ENCODE measurements around the gene RGS10. TPM values are rescaled to one million over a fixed set of nuclear protein-coding genes. Genes with fewer than 3 reads are reported as not detected.

Gene RGS10
- total and polyA plus RNA-seq, 2 of the 8 experiments (the other 6 are each of a cell fraction or from before 2014, with no cell fraction given) = 5.5 to 13.1 TPM

GRCh38 chr10:119479532-119479931, 63.0 kb downstream of the RGS10 start (continued):
- TF ChIP-seq SIN3A (conservative IDR thresholded peaks at IDR 0.05 in 1 of 2, IDR thresholded peaks at IDR 0.05 in 1 of 2; ENCODE audit: low read depth in 1 of 2, low read length in 2 of 2) = no peak

All from H1 (cell line).